OCI-LY3 (cell line): ENCODE measurements around the gene CTCFL.

Source experiments
- EZH2phosphoT487 ChIP-seq: fragments of 200-600 bp; shearing (Covaris generic); IDR thresholded peaks from 2 replicates; pipeline ENCODE4 v1.6.1; 2018; ENCODE audit warnings: antibody characterized with exemption, mixed run types, low read depth
- TF ChIP-seq, protein P1 (sequence below): fragments of 200-600, 300-600 bp; sonication (generic); IDR thresholded peaks from 2 replicates; pipeline ENCODE4 v1.5.1; 2014; ENCODE audit warnings: antibody characterized with exemption, low read length, low read depth

- TF ChIP-seq, protein P1, sequence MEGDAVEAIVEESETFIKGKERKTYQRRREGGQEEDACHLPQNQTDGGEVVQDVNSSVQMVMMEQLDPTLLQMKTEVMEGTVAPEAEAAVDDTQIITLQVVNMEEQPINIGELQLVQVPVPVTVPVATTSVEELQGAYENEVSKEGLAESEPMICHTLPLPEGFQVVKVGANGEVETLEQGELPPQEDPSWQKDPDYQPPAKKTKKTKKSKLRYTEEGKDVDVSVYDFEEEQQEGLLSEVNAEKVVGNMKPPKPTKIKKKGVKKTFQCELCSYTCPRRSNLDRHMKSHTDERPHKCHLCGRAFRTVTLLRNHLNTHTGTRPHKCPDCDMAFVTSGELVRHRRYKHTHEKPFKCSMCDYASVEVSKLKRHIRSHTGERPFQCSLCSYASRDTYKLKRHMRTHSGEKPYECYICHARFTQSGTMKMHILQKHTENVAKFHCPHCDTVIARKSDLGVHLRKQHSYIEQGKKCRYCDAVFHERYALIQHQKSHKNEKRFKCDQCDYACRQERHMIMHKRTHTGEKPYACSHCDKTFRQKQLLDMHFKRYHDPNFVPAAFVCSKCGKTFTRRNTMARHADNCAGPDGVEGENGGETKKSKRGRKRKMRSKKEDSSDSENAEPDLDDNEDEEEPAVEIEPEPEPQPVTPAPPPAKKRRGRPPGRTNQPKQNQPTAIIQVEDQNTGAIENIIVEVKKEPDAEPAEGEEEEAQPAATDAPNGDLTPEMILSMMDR = no peak
- no peak for TF ChIP-seq EZH2phosphoT487
Observed at GRCh38 chr20:57536771-57537724, 12.1 kb upstream of the CTCFL start.
